Adrenal gland (tissue), 12 donors: ENCODE measurements around the gene WNT2B. TPM values are rescaled to one million over a fixed set of nuclear protein-coding genes. Genes with fewer than 3 reads are reported as not detected.

Experiments used
- DNase-seq, 7 donors: peaks; one replicate each; pipeline ENCODE4 v3.0.0-alpha.2; 2019 to 2020
- H3K27ac ChIP-seq, 5 donors: fragments of 200-600 bp; sonication (generic) in 4 of 5; 1 replicate in 3 of 5; 2 replicates in 2 of 5; pipeline versions ENCODE4 v1.5.1 to v1.8.0; 2016 to 2020; ENCODE audit warnings: mild to moderate bottlenecking in 1 of 5
- H3K27me3 ChIP-seq: fragments of 200-600 bp; 2 replicates; pipeline ENCODE4 v1.8.0; 2021
- H3K36me3 ChIP-seq, 2 donors: fragments of 200-600 bp; replicated peaks in 1 of 2; 1 replicate in 1 of 2; 2 replicates in 1 of 2; pipeline versions ENCODE4 v1.5.1 to v1.8.0; 2018 to 2022
- H3K4me1 ChIP-seq, 2 donors: fragments of 200-600 bp; replicated peaks in 1 of 2; 1 replicate in 1 of 2; 2 replicates in 1 of 2; pipeline versions ENCODE4 v1.5.1 to v1.8.0; 2018 to 2021
- H3K4me3 ChIP-seq, 4 donors: fragments of 200-600 bp; sonication (generic) in 3 of 4; one replicate each; pipeline ENCODE4 v1.5.1; 2016 to 2018
- H3K9me3 ChIP-seq, 3 donors: fragments of 200-600 bp; sonication (generic) in 1 of 3; replicated peaks in 1 of 3; 1 replicate in 2 of 3; 2 replicates in 1 of 3; pipeline versions ENCODE4 v1.5.1 to v1.8.0; 2016 to 2021
- POLR2A ChIP-seq, 2 donors: fragments of 450-650 bp; IDR thresholded peaks; one replicate each; pipeline ENCODE4 v1.6.1; 2017; ENCODE audit warnings: antibody characterized with exemption in 2 of 2, mild to moderate bottlenecking in 2 of 2, moderate library complexity in 1 of 2
- WGBS, 4 donors: extraction: QIAGEN DNeasy Blood & Tissue Kit in 2 of 4; methylation state at CpG; one replicate each; pipeline versions ENCODE4 v1.1.5 to v1.1.7; 2013 to 2017; 5-methylcytosine and 5-hydroxymethylcytosine counted together
- intact Hi-C, 2 donors: fragments of 100-400 bp; cut with DNase I; formaldehyde crosslinking; loops; one replicate each; pipeline versions ENCODE4 v1.14.1 to v1.15.0; 2022 to 2023
- polyA plus RNA-seq, 3 donors: library from polyadenylated mRNA; stranded (reverse); fragments of 200-250 nt in 2 of 3; fragments of 350-450 nt in 1 of 3; fragmentation: Illumina TruSeq in 1 of 3; extraction: RNeasy Lipid Tissue Mini Kit (QIAGEN cat#74804) in 1 of 3; gene quantifications; one replicate each; pipeline ENCODE4 v1.2.3, GENCODE V29; 2013 to 2014
- total RNA-seq, 9 donors: library from RNA; depleted of rRNA in 4 of 9; stranded (reverse); fragments of >200 nt in 4 of 9; fragments of 120-200 nt in 1 of 9; fragmentation: NEBNext Ultra II Directional in 1 of 9; extraction: Animal tissue kit (Norgen Biotek cat#: 25700) in 1 of 9; gene quantifications; one replicate each; pipeline versions ENCODE4 v1.1.0 to v1.2.4, GENCODE V29; 2013 to 2023
- TF ChIP-seq, protein P1 (sequence below), 6 experiments: fragments of 450-650 bp in 4 of 6; fragments of 200-600 bp in 2 of 6; sonication (generic) in 1 of 6; IDR thresholded peaks; 1 replicate in 5 of 6; 2 replicates in 1 of 6; pipeline versions ENCODE4 v1.5.1 to v1.8.0; 2016 to 2021; ENCODE audit warnings: antibody characterized with exemption in 6 of 6, mild to moderate bottlenecking in 2 of 6, moderate library complexity in 1 of 6
- donor health status: healthy with polysubstance abuse.
- donor health status: Bipolar disorder and iron deficiency.
- donor health status: DM: yes; HTN: yes; CAD: no.
- donor health status: DM: no; HTN: no; CAD: no.
- donor health status: DM: no; HTN: no; CAD: no.
- donor health status: DM: yes; HTN: yes; CAD: no.

WNT2B gene
- total and polyA plus RNA-seq, 12 donors: 0.63 to 8.1 (median 1.9) TPM

DNA sequence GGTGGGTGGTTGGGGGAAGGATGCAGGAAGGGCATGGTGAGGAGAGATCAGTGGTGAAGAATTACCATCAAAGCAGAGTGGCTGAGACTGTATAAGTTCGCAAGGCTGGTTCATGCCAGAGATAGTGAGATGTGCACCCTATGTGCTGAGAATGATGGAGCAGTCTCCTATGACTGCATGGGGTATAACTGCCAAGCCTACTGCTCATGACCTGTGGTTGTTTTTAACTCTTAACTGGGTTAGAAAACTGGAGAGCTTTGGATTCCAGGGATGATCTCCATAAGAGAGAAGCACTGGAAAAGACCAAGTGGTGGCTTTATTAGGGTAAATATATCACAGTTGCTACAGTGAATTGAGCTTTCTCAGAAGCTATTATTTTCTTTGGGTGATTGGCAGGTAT lies 16.2 kb downstream of the WNT2B start:
- Histone ChIP-seq H3K27me3 (no peaks in the 10 kb centered on the region), H3K4me1 (peaks cover 0 to 6% of the 10 kb centered on the region in 2 donors), H3K36me3 (peaks cover 0 to 9% of the 10 kb centered on the region in 2 donors), H3K4me3 (no peak overlapping the region), H3K9me3 (no peaks in the 10 kb centered on the region), H3K27ac (no peak overlapping the region)
- intact Hi-C loops: no loop called here
- no peak for TF ChIP-seq POLR2A (IDR thresholded peaks at IDR 0.05)
- TF ChIP-seq, protein P1, sequence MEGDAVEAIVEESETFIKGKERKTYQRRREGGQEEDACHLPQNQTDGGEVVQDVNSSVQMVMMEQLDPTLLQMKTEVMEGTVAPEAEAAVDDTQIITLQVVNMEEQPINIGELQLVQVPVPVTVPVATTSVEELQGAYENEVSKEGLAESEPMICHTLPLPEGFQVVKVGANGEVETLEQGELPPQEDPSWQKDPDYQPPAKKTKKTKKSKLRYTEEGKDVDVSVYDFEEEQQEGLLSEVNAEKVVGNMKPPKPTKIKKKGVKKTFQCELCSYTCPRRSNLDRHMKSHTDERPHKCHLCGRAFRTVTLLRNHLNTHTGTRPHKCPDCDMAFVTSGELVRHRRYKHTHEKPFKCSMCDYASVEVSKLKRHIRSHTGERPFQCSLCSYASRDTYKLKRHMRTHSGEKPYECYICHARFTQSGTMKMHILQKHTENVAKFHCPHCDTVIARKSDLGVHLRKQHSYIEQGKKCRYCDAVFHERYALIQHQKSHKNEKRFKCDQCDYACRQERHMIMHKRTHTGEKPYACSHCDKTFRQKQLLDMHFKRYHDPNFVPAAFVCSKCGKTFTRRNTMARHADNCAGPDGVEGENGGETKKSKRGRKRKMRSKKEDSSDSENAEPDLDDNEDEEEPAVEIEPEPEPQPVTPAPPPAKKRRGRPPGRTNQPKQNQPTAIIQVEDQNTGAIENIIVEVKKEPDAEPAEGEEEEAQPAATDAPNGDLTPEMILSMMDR (IDR thresholded peaks at IDR 0.05): no peak
- WGBS, 4 donors: 88 to 100% (median 94%) methylated on average over 1 of the region's 1 CpG
- no peak for DNase-seq

- H3K4me1 ChIP-seq: peaks cover 0 to 6% of the 10 kb centered on the region in 2 donors
- H3K27ac ChIP-seq: no peak overlapping the region
- peaks cover 0 to 9% of the 10 kb centered on the region in 2 donors for H3K36me3 ChIP-seq
- intact Hi-C loops: no loop called here
- no peaks in the 10 kb centered on the region for H3K9me3 ChIP-seq
- DNase-seq: no peak
- H3K4me3 ChIP-seq: no peak overlapping the region
- WGBS, 4 donors: 61 to 69% (median 67%) methylated on average over 4 of the region's 4 CpGs
- TF ChIP-seq, protein P1 (IDR thresholded peaks at IDR 0.05): no peak
- TF ChIP-seq POLR2A (IDR thresholded peaks at IDR 0.05): no peak
- H3K27me3 ChIP-seq: no peaks in the 10 kb centered on the region
Observed at GRCh38 chr1:112527266-112528010, 18.7 kb downstream of the WNT2B start.

GRCh38 chr1:112528076-112528475 lies 19.3 kb downstream of the WNT2B start:
- H3K27ac ChIP-seq: no peak overlapping the region
- intact Hi-C loops: no loop called here
- DNase-seq: no peak
- H3K27me3 ChIP-seq: no peaks in the 10 kb centered on the region
- peaks cover 0 to 6% of the 10 kb centered on the region in 2 donors for H3K4me1 ChIP-seq
- H3K36me3 ChIP-seq: peaks cover 0 to 9% of the 10 kb centered on the region in 2 donors
- TF ChIP-seq, protein P1 (IDR thresholded peaks at IDR 0.05): no peak
- no peak for TF ChIP-seq POLR2A (IDR thresholded peaks at IDR 0.05)
- no peaks in the 10 kb centered on the region for H3K9me3 ChIP-seq
- H3K4me3 ChIP-seq: no peak overlapping the region

DNA sequence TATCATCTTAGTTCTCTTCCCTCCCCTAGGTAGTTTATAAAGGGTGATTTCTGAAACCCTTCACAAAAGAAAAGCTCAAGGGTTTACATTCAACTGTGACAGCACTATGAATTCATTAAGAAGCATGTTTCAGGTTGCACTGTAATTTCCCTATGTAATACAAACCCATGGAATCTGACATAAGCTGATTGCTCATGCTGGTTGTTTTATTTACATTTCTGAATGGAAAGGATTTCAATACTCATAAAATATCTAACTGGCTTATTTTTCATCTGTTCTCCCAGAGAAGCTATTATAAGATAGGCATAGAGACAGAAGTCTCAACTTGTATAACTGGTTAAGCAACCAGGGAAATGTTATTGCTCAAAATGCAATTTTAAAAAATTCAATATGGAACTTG lies 20.5 kb downstream of the WNT2B start:
- Histone ChIP-seq H3K36me3 (peaks cover 0 to 10% of the 10 kb centered on the region in 2 donors), H3K9me3 (no peaks in the 10 kb centered on the region), H3K4me1 (peaks cover 0 to 6% of the 10 kb centered on the region in 2 donors), H3K27ac (no peak overlapping the region), H3K4me3 (no peak overlapping the region), H3K27me3 (no peaks in the 10 kb centered on the region)
- TF ChIP-seq, protein P1 (IDR thresholded peaks at IDR 0.05): no peak
- TF ChIP-seq POLR2A (IDR thresholded peaks at IDR 0.05): no peak
- intact Hi-C loops: no loop called here
- no peak for DNase-seq
